Retinal pigment epithelial cell (primary cell): ENCODE results near the gene PTTG1.
A peak's percentile ranks its signal among the peaks of the same experiment; 100 is the strongest.

Source experiments
- DNase-seq: peaks from one replicate; pipeline ENCODE4 v3.0.0-alpha.2; 2010; ENCODE audit warnings: low read depth
- H3K4me3 ChIP-seq: 2 replicates; pipeline ENCODE4 v1.5.1; 2011; ENCODE audit warnings: mild to moderate bottlenecking, low read length, control low read depth, moderate library complexity
- CTCF ChIP-seq: conservative IDR thresholded peaks from 2 replicates; pipeline ENCODE4 v1.5.1; 2011; ENCODE audit warnings: low read depth, low read length, control low read depth, inconsistent platforms

Gene PTTG1

GRCh38 chr5:160460377-160461049, 38.9 kb downstream of the PTTG1 start:
- TF ChIP-seq CTCF, result peak; percentile 63
- DNase-seq, result peak; percentile 53
- H3K4me3 ChIP-seq, result no peak overlapping the region

- no peak for DNase-seq
- no peak overlapping the region for H3K4me3 ChIP-seq
- TF ChIP-seq CTCF, result no peak
These were observed 39.7 kb downstream of the PTTG1 start for GRCh38 chr5:160461378-160461777.

- no peak for TF ChIP-seq CTCF
- no peak overlapping the region for H3K4me3 ChIP-seq
- DNase-seq, result no peak
These were observed 40.5 kb downstream of the PTTG1 start for GRCh38 chr5:160462167-160462566.

- DNase-seq, result no peak
- TF ChIP-seq CTCF, result no peak
- no peak overlapping the region for H3K4me3 ChIP-seq
These were observed 41.6 kb downstream of the PTTG1 start for GRCh38 chr5:160463227-160463626.

- no peak overlapping the region for H3K4me3 ChIP-seq
- DNase-seq, result no peak
- no peak for TF ChIP-seq CTCF
These were observed 42.2 kb downstream of the PTTG1 start for GRCh38 chr5:160463740-160464465.

GRCh38 chr5:160464466-160464797, 42.8 kb downstream of the PTTG1 start:
- H3K4me3 ChIP-seq, result no peak overlapping the region
- TF ChIP-seq CTCF, result no peak
- no peak for DNase-seq

GRCh38 chr5:160466116-160466515, 44.5 kb downstream of the PTTG1 start:
- DNase-seq, result no peak

More at GRCh38 chr5:160466116-160466515, 44.5 kb downstream of the PTTG1 start:
- no peak overlapping the region for H3K4me3 ChIP-seq
- TF ChIP-seq CTCF, result no peak
